Neural progenitor cell (in vitro differentiated cells): ENCODE results near the gene LYZ.

Source experiments
- EZH2 ChIP-seq: fragments of 200-600 bp; sonication (generic); IDR thresholded peaks from 2 replicates; pipeline ENCODE4 v1.6.1; 2017; ENCODE audit warnings: antibody characterized with exemption, mild to moderate bottlenecking, moderate library complexity
- EZH2phosphoT487 ChIP-seq: fragments of 200-600 bp; sonication (generic); IDR thresholded peaks from 2 replicates; pipeline ENCODE4 v1.6.1; 2017; ENCODE audit warnings: antibody characterized with exemption
- TF ChIP-seq, protein P1 (sequence below): fragments of 200-600 bp; sonication (generic); IDR thresholded peaks from 2 replicates; pipeline ENCODE4 v1.5.1; 2017; ENCODE audit warnings: antibody characterized with exemption, mild to moderate bottlenecking

DNA sequence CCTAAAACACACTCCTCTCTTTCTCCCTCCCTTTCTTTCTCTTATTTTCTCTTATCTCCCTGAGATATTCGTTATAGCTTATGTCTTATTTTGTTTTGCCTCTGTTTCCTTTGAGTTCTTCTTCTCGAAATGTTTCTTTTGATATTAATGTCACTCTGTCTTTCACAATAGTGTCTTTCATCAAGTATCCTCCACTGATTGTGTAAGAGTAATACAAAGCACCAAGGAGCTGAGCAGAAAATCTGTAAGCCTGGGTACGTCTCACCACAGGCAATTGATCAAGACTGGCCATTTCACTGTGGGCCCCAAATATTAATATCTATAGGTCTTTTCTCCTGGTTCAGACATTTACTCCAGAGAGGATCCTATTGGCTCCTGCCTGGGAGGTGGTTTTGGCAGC, 4.8 kb upstream of the LYZ start:
- TF ChIP-seq, protein P1, sequence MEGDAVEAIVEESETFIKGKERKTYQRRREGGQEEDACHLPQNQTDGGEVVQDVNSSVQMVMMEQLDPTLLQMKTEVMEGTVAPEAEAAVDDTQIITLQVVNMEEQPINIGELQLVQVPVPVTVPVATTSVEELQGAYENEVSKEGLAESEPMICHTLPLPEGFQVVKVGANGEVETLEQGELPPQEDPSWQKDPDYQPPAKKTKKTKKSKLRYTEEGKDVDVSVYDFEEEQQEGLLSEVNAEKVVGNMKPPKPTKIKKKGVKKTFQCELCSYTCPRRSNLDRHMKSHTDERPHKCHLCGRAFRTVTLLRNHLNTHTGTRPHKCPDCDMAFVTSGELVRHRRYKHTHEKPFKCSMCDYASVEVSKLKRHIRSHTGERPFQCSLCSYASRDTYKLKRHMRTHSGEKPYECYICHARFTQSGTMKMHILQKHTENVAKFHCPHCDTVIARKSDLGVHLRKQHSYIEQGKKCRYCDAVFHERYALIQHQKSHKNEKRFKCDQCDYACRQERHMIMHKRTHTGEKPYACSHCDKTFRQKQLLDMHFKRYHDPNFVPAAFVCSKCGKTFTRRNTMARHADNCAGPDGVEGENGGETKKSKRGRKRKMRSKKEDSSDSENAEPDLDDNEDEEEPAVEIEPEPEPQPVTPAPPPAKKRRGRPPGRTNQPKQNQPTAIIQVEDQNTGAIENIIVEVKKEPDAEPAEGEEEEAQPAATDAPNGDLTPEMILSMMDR, result no peak
- no peak for TF ChIP-seq EZH2
- no peak for TF ChIP-seq EZH2phosphoT487
